DMS114 treated with DMSO at 0.1 percent for 48 hours (cell line): ENCODE results near the gene C2CD4A.
"Not testable (repeated sequence)": the region's sequence is repeated elsewhere in the genome, so short reads cannot be mapped to it uniquely, and the experiment has no call there.

Experiments used
- DNase-seq: peaks from one replicate; lab custom pipeline; 2025; ENCODE audit not compliant: unreplicated experiment; lab: John Stamatoyannopoulos, UW

C2CD4A gene

GRCh38 chr15:62066663-62067447, at the start of gene C2CD4A:
Gene C2CD4A, plus strand, starts transcription at chr15:62066977. Its CDS starts 637 bp downstream, at chr15:62067614.
- no peak for DNase-seq

GRCh38 chr15:62020576-62021160, 46.1 kb upstream of the C2CD4A start:
- DNase-seq, result no peak

- no peak for DNase-seq
Measured at GRCh38 chr15:62021991-62022600, 44.7 kb upstream of the C2CD4A start.

- DNase-seq, result no peak
Measured at GRCh38 chr15:62026487-62027262, 40.1 kb upstream of the C2CD4A start.

GRCh38 chr15:62027263-62027565, 39.6 kb upstream of the C2CD4A start:
- DNase-seq, result no peak

- DNase-seq, result no peak
Measured at GRCh38 chr15:62027916-62028315, 38.9 kb upstream of the C2CD4A start.

GRCh38 chr15:62035256-62035924, 31.4 kb upstream of the C2CD4A start:
- DNase-seq, result no peak

GRCh38 chr15:62046078-62046743, 20.6 kb upstream of the C2CD4A start:
- no peak for DNase-seq

GRCh38 chr15:62047282-62047827, 19.4 kb upstream of the C2CD4A start:
- DNase-seq, result no peak

GRCh38 chr15:62048254-62048653, 18.5 kb upstream of the C2CD4A start:
- not testable (repeated sequence) for DNase-seq

- DNase-seq, result no peak
Measured at GRCh38 chr15:62050115-62050514, 16.7 kb upstream of the C2CD4A start.

- no peak for DNase-seq
Measured at GRCh38 chr15:62051166-62051565, 15.6 kb upstream of the C2CD4A start.

GRCh38 chr15:62052713-62053112, 14.1 kb upstream of the C2CD4A start:
- DNase-seq, result no peak

GRCh38 chr15:62053439-62054085, 13.2 kb upstream of the C2CD4A start:
- no peak for DNase-seq

- DNase-seq, result no peak
Measured at GRCh38 chr15:62054979-62055378, 11.8 kb upstream of the C2CD4A start.

GRCh38 chr15:62057341-62057980, 9.3 kb upstream of the C2CD4A start:
- DNase-seq, result no peak

GRCh38 chr15:62058327-62059028, 8.3 kb upstream of the C2CD4A start:
- no peak for DNase-seq

- peak; percentile 25 for DNase-seq
Measured at GRCh38 chr15:62059108-62059815, 7.5 kb upstream of the C2CD4A start.
